ENCODE results near the gene LCE2B.
A peak's percentile ranks its signal among the peaks of the same experiment; 100 is the strongest.
"Not testable (repeated sequence)": the region's sequence is repeated elsewhere in the genome, so short reads cannot be mapped to it uniquely, and the experiment has no call there.

The LCE2B gene, protein sequence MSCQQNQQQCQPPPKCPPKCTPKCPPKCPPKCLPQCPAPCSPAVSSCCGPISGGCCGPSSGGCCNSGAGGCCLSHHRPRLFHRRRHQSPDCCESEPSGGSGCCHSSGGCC

DNA sequence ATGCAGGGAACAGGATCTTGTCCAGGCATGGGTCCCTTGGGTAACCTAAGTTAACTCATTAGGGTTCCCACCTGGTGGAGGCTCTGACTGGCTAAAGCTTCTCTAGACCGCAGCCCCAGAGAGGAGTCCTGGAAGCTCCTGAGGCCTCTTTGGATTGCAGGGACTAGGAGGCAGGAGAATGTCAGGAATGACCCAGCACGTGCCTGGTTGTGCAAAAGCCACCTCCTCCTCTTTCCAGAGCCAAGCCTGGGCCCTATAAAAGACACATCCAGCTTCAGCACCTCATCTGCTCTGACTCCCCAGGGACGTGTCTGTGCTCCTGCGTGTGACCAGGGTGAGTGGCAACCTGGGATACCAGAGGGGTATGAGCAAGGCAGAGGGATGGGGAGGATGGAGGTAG, at the start of gene LCE2B:
LCE2B (plus strand) TSS at position 301 of the 400 bp plus-strand sequence. CDS start 721 bp downstream, outside the sequence.
- not testable (repeated sequence) for DNase-seq

DNA sequence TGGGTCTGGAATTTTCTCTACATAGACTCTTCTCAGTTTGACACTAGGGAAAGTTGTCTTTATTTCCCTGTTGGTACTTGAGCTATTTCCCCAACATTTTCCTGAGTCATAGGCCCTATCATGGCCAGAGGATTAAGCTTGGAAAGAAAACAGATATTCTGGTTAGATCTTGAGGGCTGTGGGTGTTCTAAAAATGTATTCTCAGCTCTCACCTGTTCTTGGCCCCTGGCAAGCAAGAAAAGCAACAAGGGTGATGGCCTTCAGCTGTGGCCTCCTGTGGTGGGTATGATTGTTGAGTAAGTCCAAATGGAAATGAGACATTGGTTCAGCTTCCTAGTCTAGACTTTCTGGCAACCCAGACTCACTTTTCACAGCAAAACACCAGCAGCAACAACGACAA, 45.6 kb upstream of the LCE2B start:
- no peak for DNase-seq

DNA sequence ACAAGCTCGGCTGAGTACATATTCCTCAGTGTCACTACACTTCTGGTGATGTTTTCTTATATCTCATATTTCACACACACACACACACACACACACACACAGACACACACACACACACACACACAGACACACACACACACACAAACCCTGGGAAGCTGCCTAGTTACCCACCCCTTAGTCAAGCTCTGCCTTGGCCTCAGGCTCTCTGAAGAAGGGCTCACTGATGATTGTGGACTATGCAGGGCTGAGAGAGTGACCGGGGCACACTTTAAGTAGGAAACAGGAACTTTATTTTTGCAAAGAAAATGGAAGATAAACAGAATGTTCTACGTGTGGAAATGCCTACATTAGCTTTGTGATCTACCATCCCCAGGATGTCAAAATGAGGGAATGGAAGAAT, 42.0 kb upstream of the LCE2B start:
- DNase-seq = no peak

DNA sequence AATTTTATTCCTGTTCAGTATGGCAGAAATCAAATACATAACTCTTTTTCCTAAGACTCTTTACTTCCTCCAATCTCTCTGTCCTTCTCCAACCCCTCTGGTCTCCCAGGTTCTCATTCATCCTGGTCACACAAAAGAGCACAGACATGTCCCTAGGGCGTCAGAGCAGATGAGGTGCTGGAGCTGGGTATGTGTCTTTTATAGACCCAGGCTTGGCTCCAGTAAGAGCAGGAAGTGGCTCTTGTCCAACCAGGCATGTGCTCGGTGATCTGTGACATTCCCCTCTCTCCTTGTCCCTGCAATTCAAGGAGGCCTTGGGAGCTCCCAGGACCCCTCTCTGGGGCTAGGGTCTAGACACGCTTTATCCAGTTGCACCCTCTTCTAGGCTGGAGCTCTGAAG, 40.8 kb upstream of the LCE2B start:
- no peak for DNase-seq

DNA sequence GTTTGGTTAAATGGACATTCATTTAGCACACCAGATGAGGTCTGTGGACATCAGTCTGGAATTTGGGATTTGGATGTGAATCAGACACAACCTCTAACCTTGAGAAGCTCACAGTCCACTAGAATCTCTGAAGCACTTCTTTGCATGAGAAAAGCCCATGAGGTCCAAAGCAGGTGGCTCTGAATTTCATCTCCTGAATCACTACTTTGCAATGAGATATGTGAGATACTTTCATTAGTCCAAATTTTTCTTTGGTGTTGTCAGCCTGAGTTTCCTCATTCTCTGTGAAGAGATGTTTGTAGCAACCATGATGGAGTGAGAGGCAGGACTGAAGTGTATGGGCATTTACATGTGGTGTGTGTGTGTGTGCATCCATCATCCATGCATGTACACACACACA, 39.3 kb upstream of the LCE2B start:
- DNase-seq = no peak

DNA sequence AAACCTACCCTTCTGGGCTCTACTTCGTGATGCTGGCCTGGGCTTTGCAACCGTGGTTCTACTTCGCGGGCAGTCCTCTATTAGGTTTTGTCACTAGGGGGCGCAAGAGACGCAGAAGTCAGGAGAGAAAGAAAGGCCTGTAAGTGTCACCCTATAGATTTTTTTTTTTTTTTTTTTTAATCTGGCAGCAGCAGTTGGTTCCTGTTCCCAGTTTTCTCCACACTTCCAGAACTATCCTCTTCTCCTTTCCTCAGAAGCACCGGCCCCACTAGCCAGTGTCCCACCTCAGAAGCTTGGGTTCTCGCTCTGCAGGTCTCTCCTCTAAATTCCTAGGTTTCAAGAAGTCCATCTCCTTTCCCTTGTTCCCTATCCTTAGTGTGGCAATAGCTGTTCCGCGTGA, 31.8 kb upstream of the LCE2B start:
- peak; percentile 38 for DNase-seq

DNA sequence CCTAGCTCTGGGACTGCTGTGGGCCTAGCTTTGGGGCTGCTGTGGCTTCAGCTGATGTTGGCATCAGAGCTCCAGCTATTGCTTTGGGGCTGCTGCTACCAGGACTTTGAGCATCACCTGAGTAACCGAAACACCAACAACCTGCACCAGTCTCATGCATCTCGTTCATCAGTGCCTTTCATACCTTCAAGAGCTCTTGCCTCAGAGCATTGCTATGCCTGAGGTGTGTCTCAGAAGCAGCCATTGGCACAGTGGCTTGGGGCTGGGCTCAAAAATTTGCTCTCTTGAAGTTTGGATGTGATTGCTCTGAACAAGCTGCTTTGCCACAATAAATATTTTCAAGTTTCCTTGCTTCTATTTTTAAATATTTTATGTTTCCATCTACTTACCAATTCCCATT, 29.5 kb upstream of the LCE2B start:
- DNase-seq = no peak

DNA sequence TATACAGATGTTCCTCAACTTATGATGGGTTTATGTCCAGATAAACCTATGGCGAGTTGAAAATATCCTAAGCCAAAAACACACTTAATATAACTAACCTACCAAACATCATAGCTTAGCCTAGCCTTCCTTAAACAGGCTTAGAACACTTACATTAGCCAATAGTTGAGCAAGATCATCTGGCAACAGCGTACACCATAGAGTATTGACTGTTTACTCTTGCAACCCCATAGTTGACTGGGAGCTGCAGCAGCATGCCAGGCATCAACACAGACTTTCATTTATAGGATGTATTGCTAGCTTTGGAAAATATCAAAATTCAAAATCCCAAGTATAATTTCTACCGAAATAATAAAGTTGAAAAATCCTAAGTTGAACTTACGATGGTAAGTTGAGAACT, 28.2 kb upstream of the LCE2B start:
- DNase-seq = no peak

DNA sequence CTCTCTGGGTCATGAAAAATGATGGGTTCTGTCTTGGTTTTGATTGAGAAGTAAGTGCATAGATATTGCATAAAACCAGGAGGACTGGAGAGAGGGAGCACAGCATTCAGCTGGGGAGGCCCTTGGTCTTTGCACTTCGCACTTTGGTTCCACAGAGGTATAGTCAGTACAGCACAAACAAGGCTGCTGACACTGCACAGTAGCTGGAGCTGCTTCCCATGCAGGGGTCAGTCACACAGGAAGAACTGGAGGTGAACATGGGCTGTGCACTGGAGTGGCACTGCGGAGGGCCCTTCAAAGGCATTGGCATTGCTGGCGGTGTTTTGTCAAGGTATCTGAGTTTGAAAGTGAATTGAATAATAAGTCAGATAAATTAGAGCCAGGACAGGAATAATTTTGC, 27.3 kb upstream of the LCE2B start:
- no peak for DNase-seq

DNA sequence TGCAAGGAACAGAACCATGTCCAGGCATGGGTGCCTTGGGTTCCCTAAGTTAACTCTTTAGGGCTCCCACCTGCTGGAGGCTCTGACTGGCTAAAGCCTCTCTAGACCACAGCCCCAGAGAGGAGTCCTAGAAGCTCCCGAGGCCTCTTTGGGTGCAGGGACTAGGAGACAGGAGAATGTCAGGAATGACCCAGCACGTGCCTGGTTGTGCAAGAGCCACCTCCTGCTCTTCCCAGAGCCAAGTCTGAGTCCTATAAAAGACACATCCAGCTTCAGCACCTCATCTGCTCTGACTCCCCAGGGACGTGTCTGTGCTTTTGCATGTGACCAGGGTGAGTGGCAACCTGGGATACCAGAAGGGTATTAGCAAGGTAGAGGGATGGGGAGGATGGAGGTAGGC, 22.8 kb upstream of the LCE2B start, which contains the start of gene LCE2D:
LCE2D (plus strand) TSS at position 283 of the 400 bp plus-strand sequence. CDS start 726 bp downstream, outside the sequence.
- DNase-seq = no peak

DNA sequence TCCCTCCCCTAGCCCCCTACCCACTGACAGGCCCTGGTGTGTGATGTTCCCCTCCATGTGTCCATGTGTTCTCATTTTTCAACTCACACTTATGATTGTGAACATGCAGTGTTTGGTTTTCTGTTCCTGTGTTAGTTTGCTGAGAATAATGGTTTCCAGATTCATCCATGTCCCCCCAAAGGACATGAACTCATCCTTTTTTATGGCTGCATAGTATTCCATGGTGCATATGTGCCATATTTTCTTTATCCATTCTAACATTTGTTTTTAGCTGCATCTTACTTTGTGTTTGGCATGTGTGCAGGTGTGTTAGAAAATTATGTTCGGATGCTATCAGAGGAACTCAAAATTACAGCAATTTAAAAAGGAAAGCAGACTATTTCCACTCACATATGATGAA, 19.8 kb upstream of the LCE2B start:
- not testable (repeated sequence) for DNase-seq

DNA sequence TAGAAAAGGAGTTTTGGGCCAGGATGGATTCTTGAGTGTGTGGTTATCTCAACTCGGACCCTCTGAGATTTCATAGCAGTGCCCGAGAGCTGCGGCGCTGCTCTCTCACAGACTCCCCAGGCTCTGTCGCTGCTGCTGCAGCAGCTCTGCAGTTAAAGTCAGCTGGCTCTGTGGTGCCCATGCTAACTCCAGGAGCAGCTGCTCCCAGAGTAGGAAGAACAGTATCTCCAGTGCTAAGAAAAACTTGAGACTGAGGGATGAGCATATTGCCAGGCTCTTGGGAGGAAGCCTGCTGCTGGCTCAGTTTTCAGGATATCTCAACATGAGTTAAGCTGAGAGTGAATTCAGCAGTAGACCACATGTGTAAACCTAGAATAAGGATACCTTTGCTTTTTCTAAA, 18.3 kb upstream of the LCE2B start:
- no peak for DNase-seq

DNA sequence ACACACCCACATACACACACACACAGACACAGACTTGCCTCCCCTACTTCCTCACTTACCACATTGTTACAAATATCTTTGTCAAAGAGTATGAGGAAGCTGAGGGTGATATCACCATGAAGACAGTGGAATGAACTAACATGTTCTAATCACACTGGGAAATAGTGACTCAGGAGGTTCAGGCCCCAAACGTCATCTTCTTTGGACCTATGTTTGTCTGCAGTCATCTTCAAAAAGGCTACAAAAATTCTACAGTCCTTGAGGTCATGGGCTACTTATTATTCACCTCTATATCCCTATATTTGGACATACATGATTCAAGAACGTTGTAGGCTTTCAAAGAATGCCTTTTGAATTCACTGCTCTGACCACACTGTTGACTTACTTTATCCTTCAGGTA, 12.9 kb upstream of the LCE2B start:
- no peak for DNase-seq

DNA sequence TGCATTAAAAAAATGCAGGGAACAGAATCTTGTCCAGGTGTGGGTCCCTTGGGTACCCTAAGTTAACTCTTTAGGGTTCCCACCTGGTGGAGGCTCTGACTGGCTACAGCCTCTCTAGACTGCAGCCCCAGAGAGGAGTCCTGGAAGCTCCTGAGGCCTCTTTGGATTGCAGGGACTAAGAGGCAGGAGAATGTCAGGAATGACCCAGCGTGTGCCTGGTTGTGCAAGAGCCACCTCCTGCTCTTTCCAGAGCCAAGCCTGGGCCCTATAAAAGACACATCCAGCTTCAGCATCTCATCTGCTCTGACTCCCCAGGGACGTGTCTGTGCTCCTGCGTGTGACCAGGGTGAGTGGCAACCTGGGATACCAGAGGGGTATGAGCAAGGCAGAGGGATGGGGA, 10.9 kb upstream of the LCE2B start, which contains the start of gene LCE2C:
LCE2C (plus strand) TSS at position 297 of the 400 bp plus-strand sequence. CDS start 737 bp downstream, outside the sequence.
- DNase-seq = not testable (repeated sequence)

DNA sequence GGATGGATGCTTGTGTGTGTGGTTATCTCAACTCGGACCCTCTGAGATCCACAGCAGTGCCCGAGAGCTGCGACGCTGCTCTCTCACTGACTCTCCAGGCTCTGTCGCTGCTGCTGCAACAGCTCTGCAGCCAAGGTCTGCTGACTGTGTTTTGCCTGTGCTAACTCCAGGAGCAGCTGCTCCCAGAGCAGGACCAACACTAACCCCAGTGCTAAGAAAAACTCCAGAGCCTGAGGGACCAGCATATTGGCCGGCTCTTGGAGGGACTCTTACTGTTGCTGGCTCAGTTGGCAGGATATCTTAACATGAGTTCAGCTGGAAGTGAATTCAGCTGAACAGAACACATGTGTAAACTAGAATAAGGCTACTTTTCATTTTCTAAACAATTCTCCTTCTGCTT, 6.5 kb upstream of the LCE2B start:
- DNase-seq = no peak

DNA sequence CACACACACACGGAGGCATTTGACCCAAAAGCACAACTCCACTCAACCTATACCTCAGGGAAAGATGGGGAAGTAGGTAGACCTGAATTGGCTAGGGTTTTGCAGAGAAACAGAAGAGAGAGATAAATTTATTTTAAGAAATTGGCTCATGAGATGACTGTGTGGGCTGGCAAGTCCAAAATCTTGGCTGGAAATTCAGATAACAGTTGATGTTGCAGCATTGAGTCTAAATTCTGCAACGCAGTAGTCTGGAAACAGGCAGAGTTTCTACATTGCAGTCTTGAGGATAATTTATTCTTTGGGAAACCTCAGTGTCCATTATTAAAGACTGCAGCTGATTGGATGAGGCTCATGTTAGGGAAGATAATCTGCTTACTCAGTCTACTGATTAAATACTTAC, 4.3 kb upstream of the LCE2B start:
- no peak for DNase-seq

DNA sequence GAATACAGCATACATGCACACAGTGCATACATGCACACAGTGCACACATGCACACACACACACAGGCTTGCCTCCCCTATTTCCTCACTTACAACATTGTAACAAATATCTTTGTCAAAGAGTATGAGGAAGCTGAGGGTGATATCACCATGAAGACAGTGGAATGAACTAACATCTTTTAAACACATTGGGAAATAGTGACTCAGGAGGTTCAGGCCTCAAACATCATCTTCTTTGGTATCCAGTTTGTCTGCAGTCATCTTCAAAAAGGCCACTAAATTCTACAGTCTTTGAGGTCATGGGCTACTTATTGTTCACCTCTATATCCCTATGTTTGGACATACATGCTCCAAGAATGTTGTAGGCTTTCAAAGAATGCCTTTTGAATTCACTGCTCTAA, 2.1 kb upstream of the LCE2B start:
- no peak for DNase-seq

DNA sequence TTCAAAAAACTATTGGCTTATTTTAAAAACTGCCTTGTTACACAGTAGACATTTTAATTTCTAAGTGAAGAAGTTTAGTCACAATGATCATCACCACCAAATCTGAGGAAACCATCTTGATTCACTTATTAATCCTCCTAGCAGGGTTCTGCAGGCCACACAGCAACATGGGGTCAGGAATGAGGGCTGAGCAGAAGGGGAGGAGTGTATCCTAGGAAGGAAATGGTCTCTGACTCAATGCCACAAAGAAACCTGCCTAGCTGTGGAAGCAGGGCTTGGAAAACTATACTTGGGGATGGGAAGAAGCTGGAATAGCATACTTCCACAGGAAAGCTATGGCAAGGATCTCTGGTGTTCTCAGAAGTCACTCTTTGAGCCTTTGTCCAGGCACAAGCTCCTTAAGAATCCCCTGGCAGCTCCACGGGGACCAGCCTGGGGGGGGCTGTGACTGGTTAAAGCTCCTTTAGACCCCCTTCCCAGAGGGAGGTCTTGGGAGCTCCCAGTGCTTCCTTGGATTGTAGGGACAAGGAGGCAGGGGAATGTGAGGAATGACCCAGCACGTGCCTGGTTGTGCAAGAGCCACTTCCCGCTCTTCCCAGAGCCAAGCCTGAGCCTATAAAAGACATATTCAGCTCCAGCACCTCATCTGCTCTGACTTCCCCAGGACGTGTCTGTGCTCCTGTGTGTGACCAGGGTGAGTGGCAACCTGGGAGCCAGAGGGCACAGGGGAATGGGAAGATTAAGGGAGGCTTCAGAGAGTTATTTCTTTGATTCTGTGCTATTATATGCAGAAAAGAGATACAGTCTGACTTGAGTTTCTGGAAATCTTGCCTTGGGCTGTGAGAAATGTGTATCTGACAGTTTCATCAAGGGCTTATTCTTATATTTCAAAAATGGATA, 12.0 kb downstream of the LCE2B start, which contains the start of gene LCE2A:
LCE2A (plus strand) TSS at position 645 of the 900 bp plus-strand sequence. CDS start 557 bp downstream, outside the sequence.
- DNase-seq = no peak

DNA sequence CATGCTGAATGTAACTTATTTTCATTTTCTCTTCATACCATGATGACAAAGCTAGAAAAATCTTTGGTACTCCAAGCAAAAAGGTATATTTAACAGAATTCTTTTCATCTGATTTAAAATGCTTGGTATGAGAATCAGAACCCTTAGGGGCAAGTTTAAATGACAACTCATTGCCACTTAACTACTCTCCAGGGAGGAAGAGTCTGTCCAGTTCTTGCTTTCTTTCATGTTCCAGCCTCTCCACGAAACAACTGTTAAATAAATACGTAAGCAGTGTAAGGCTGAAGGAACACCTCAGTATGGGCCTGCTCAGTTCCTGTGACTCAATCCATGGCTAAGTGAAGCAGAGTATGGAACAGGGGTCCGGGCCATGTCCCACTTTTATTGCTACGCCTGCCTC, 13.8 kb downstream of the LCE2B start:
- DNase-seq = no peak

DNA sequence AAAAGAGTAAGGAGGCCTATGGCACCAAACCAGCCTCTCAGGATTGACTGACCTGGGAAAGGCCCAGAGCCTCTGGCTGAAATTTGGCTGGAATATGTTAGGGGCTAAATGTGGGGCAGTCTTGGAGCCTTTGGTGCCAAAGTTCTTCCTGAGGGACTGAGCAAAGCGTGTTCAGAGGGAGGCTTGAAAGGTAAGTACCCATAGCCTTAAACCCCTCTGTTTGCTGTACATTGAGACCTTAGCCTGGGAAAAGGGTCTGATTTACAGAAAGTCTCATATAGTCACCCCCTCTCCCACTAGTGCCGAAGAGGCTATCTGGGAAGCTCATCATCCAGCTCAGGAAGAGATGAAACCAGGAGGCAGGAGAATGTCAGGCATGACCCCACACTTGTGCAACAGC, 21.9 kb downstream of the LCE2B start, which contains the start of gene LCE4A:
LCE4A (plus strand) TSS at position 301 of the 400 bp plus-strand sequence. CDS start 916 bp downstream, outside the sequence.
- no peak for DNase-seq

DNA sequence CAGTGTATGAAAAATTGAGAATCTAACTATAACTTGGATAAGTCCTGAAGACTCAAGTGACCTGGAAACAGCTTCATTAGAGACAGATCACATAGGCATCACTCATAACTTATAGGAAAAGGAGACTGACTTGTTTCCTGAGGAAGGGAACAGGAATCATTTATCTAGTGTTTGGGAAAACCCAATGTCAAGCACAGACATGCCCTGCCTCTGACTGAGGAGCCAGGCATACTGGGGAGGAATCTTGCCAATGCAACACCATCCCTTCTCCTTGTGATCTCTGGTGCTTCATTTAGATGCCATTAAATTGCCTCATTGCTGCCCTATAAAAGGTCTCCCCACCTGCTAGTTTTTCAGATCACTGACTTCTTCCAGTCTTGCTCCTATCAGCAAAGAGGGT, 32.3 kb downstream of the LCE2B start:
- DNase-seq = no peak

DNA sequence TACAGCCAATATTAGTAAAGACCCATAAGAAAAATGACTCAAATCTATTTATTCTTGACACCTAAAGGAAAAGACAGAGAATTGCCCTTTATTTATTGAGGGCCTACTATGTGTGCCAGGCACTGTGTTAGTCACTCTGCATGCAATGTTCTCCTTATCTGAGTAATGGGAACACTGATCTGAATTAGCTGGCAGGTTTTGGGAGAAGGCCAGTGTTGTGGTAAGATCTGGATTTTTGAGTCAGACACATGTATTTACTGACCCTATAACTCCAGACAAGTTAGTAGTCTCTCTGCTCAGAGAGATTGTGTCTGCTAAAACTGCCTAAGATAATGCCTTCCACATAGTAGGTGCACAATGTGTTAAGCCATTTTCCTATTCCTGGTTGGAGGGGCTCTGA, 39.3 kb downstream of the LCE2B start:
- no peak for DNase-seq

DNA sequence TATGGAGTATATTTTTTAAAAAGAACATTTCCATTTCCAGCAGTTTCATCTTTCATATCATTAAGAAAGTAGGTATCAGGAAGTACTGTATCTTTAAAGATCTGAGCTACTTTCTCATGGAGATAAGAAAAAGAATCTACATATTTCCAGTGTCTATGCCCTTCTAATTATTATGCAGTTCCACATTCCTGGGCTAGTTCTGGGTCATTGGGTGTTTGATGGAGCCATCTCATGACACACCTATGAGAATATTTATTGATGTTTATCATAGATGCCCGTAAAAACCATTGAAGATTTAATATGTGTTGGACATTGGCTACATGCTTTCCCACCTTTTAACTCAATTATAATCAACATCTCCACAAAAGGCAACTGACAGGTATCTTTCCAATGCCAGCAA, 43.1 kb downstream of the LCE2B start:
- DNase-seq = no peak

DNA sequence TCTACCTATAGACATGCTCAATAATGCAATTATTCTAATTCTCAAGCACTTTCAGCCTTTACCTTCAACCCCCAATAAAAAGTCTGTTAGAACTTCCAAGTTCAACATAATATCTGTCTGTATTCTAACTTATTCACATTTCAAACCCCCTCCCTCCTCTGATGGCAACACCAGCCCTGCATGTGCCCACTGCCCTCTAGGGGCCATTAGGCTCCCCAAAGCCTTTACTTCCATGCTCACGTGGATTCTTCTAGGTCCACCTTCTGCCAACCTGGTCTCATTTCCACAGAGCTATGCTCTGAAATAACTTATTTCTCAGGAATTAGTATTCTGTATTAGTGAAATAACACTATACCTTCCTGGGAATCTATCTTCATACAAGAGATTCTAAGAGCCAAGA, 49.7 kb downstream of the LCE2B start:
- no peak for DNase-seq
